Uterus (tissue), 4 donors: ENCODE measurements around the gene STEEP1. TPM values are rescaled to one million over a fixed set of nuclear protein-coding genes. Genes with fewer than 3 reads are reported as not detected.

Source experiments
- DNase-seq, 2 donors: peaks; one replicate each; pipeline ENCODE4 v3.0.0-alpha.2; 2019 to 2020
- H3K27ac ChIP-seq, 2 donors: fragments of 200-600 bp; sonication (generic); 1 replicate in 1 of 2; 2 replicates in 1 of 2; pipeline ENCODE4 v1.5.1; 2016 to 2018
- H3K27me3 ChIP-seq, 2 donors: fragments of 200-600 bp; sonication (generic); one replicate each; pipeline ENCODE4 v1.5.1; 2018 to 2019; ENCODE audit warnings: control low read depth in 1 of 2
- H3K36me3 ChIP-seq, 2 donors: fragments of 200-600 bp; sonication (generic); one replicate each; pipeline ENCODE4 v1.5.1; 2019; ENCODE audit warnings: control low read depth in 1 of 2
- H3K4me1 ChIP-seq, 2 donors: fragments of 200-600 bp; sonication (generic); one replicate each; pipeline ENCODE4 v1.5.1; 2018 to 2019; ENCODE audit warnings: control low read depth in 1 of 2
- H3K4me3 ChIP-seq, 2 donors: fragments of 200-600 bp; sonication (generic); 1 replicate in 1 of 2; 2 replicates in 1 of 2; pipeline ENCODE4 v1.5.1; 2018 to 2019; ENCODE audit warnings: mild to moderate bottlenecking in 1 of 2
- H3K9me3 ChIP-seq, 2 donors: fragments of 200-600 bp; sonication (generic); one replicate each; pipeline ENCODE4 v1.5.1; 2019; ENCODE audit warnings: control low read depth in 1 of 2
- CTCF ChIP-seq, 4 experiments: fragments of 200-600 bp in 2 of 4; fragments of 450-650 bp in 2 of 4; sonication (generic) in 2 of 4; IDR thresholded peaks; one replicate each; pipeline ENCODE4 v1.5.1; 2016 to 2019; ENCODE audit warnings: antibody characterized with exemption in 4 of 4, mild to moderate bottlenecking in 2 of 4, moderate library complexity in 1 of 4
- POLR2A ChIP-seq, 2 donors: fragments of 450-650 bp; IDR thresholded peaks; one replicate each; pipeline ENCODE4 v1.6.1; 2016; ENCODE audit warnings: antibody characterized with exemption in 2 of 2, mild to moderate bottlenecking in 1 of 2, moderate library complexity in 1 of 2
- intact Hi-C: fragments of 100-400 bp; cut with DNase I; formaldehyde crosslinking; loops from one replicate; pipeline ENCODE4 v1.15.1; 2023; ENCODE audit warnings: low total_unique reads
- total RNA-seq, 4 donors: library from RNA; depleted of rRNA in 3 of 4; stranded (reverse); fragments of >200 nt in 3 of 4; gene quantifications; one replicate each; pipeline versions ENCODE4 v1.1.0 to v1.2.4, GENCODE V29; 2014 to 2023
- donor health status: DM: yes; HTN: yes; CAD: no.

STEEP1 gene
- total RNA-seq, 4 donors from 2014 or later = 1.2 to 47.0 (median 11.5) TPM

DNA sequence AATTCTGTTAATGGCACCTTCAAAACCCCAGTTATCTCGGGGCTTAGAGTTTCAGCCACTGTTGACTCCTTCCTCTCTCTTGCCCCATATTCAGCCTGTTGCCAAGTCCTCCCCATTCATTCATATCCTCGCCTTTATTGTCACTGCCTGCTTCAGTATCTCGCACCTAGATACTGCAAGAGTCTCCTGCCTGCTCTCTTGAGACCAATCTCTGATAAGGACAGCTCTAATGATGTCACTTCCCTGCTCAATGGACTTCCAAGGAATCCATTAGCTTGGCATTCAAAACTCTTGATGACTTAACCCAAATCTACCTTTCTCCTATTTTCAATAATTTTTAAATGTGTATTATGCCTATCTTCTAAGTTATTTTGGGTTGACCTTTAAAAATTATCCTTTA lies 8.0 kb upstream of the STEEP1 start:
- TF ChIP-seq CTCF (IDR thresholded peaks at IDR 0.05) (no peak), POLR2A (IDR thresholded peaks at IDR 0.05) (no peak)
- no peak for DNase-seq
- Histone ChIP-seq H3K4me1 (no peaks in the 10 kb centered on the region), H3K27ac (peak overlapping the region; percentile 91 to 93), H3K4me3 (peak overlapping the region in 1 of 2 donors; percentile 43), H3K27me3 (no peaks in the 10 kb centered on the region), H3K36me3 (no peaks in the 10 kb centered on the region), H3K9me3 (no peaks in the 10 kb centered on the region)
- intact Hi-C loops = no loop called here

DNA sequence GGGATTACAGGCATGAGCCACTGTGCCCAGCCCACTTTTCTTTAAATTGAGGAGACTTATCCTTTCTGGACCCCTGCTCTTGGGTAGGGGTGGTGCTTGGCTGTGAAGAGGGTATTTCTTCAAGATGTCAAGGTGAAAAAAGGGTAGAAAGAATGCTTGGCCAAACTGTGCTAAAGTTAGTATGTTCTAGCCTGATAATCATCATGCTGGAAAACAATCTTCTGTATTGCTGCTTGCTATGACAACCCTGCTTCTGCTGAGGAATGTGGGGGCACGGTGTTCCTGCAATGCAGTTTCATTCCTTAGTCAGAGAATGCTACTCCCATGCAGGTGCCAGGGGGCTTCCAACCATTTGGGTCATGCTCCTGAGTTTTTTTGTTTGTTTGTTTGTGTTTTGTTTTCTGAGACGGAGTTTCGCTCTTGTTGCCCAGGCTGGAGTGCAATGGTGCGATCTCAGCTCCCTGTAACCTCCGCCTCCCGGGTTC lies 5.2 kb upstream of the STEEP1 start:
- Histone ChIP-seq H3K36me3 (no peaks in the 10 kb centered on the region), H3K9me3 (no peaks in the 10 kb centered on the region), H3K27me3 (no peaks in the 10 kb centered on the region), H3K4me3 (no peak overlapping the region), H3K27ac (no peak overlapping the region), H3K4me1 (no peaks in the 10 kb centered on the region)
- TF ChIP-seq POLR2A (IDR thresholded peaks at IDR 0.05) (no peak), CTCF (IDR thresholded peaks at IDR 0.05) (no peak)
- intact Hi-C loops = no loop called here
- DNase-seq = no peak

- Histone ChIP-seq H3K27ac (no peak overlapping the region), H3K4me1 (no peaks in the 10 kb centered on the region), H3K27me3 (no peaks in the 10 kb centered on the region), H3K9me3 (no peaks in the 10 kb centered on the region), H3K4me3 (no peak overlapping the region), H3K36me3 (no peaks in the 10 kb centered on the region)
- TF ChIP-seq POLR2A (IDR thresholded peaks at IDR 0.05) (no peak), CTCF (IDR thresholded peaks at IDR 0.05) (no peak)
- no peak for DNase-seq
- intact Hi-C loops = no loop called here
Measured at GRCh38 chrX:119552508-119552907, 12.7 kb downstream of the STEEP1 start.

DNA sequence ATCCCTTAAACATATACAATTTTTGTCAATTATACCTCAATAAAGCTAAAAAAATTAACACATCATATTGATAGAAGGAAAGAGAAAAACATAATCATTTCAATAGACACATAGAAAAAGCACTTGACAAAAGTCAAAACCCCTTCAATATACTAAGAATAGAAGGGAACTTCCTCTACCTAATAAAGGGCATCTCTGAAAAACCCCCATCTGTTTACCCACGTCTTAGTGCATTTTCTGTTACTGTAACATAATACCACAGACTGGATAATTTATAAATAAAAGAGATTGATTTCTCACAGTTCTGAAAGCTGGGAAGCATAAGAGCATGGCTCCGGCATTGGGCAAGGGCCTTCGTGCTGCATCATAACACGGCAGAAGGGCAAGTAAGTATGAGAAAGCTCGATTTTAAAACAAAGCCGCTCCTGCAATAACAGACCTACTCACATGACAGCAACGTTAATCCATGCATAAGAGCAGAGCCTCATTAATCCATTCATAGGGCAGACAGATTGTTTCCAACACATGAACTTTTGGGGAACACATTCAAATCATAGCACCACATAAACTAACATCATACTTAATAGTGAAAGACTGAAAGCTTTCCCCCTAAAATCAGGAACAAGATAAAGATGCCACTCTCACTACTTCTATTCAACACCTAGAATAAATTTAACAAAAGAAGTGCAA lies 15.7 kb downstream of the STEEP1 start:
- H3K27ac ChIP-seq = no peak overlapping the region
- H3K4me1 ChIP-seq = no peaks in the 10 kb centered on the region
- H3K4me3 ChIP-seq = no peak overlapping the region
- DNase-seq = no peak
- H3K36me3 ChIP-seq = no peaks in the 10 kb centered on the region
- intact Hi-C loops = no loop called here
- no peaks in the 10 kb centered on the region for H3K9me3 ChIP-seq
- no peak for TF ChIP-seq CTCF (IDR thresholded peaks at IDR 0.05)
- no peak for TF ChIP-seq POLR2A (IDR thresholded peaks at IDR 0.05)
- no peaks in the 10 kb centered on the region for H3K27me3 ChIP-seq

DNA sequence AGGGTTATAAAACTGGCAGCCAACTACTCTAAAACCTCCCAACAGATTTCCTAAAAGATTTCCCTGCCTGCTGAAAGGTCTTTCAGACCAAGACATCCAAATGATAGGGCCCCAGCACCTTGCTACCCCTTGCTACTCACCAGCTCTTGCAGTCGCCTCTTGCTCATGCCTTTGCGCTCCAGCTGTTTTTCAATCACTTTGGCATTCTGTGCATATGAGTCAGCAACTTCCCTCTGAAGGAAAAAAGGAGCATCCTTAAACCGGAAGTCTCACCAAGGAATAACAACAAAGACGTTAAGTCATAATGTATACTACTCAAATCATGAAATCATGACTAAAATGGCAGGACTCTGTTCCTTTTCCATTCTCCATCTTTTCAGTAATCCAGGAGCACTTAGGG lies 24.0 kb downstream of the STEEP1 start:
- intact Hi-C loops = no loop called here

More for the DNA sequence above, 24.0 kb downstream of the STEEP1 start:
- no peaks in the 10 kb centered on the region for H3K4me1 ChIP-seq
- no peak for DNase-seq
- TF ChIP-seq CTCF (IDR thresholded peaks at IDR 0.05) (no peak), POLR2A (IDR thresholded peaks at IDR 0.05) (no peak)
- no peaks in the 10 kb centered on the region for H3K9me3 ChIP-seq
- H3K27ac ChIP-seq = no peak overlapping the region
- no peak overlapping the region for H3K4me3 ChIP-seq
- no peaks in the 10 kb centered on the region for H3K36me3 ChIP-seq
- no peaks in the 10 kb centered on the region for H3K27me3 ChIP-seq
